Limb (tissue), 2 donors: ENCODE data around the gene CR2.
"Not testable (repeated sequence)": the region's sequence is repeated elsewhere in the genome, so short reads cannot be mapped to it uniquely, and the experiment has no call there.

Experiments used
- DNase-seq, 2 donors: peaks; one replicate each; pipeline ENCODE4 v3.0.0-alpha.2; 2016; ENCODE audit errors: extremely low spot score in 2 of 2

The CR2 gene

DNA sequence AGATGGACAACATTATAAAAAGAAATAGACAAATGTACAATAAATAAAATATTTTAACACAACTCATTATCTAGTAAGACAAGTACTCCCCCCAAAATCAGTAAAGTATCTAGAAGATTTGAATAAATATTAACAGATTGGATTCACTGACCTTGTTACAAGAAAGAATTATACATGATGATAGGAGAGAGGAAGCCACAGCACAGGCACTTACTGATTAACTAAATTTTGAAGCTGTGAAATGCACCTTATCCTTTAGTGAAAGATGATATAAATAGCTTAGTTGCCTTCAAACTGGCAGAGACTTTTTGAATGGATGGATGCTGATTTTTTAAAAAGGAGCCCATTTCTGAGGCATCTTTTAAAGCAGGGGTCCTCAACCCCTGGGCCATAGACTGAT lies 50.3 kb downstream of the CR2 start:
- DNase-seq = no peak

DNA sequence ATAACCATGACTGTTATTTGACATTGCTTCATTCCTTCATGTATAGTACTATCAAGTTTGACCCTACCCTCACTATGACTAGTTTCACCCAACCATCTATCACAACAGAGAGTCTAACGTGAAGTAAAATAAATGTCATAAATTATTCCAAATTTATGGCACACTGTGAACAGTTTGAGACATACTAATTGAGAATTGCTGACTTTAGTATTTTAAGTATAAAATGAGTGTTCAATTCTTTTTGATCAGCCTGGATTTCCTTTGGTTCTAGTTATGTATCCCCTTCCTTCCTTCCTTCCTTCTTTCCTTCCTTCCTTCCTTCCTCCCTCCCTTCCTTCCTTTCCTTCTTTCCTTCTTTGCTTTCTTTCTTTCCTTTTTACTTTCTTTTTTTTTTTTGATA lies 56.3 kb downstream of the CR2 start:
- DNase-seq = no peak

GRCh38 chr1:207514890-207515289 lies 60.8 kb downstream of the CR2 start:
- no peak for DNase-seq

- DNase-seq = no peak
Observed at GRCh38 chr1:207516729-207517128, 62.6 kb downstream of the CR2 start.

GRCh38 chr1:207518608-207519236 lies 64.6 kb downstream of the CR2 start:
- DNase-seq = no peak

- no peak for DNase-seq
Observed at GRCh38 chr1:207519505-207520399, 65.6 kb downstream of the CR2 start.

GRCh38 chr1:207520400-207521345 lies 66.5 kb downstream of the CR2 start:
- DNase-seq = not testable (repeated sequence)

GRCh38 chr1:207525239-207525638 lies 71.1 kb downstream of the CR2 start:
- not testable (repeated sequence) for DNase-seq

- DNase-seq = not testable (repeated sequence)
Observed at GRCh38 chr1:207528401-207528800, 74.3 kb downstream of the CR2 start.

DNA sequence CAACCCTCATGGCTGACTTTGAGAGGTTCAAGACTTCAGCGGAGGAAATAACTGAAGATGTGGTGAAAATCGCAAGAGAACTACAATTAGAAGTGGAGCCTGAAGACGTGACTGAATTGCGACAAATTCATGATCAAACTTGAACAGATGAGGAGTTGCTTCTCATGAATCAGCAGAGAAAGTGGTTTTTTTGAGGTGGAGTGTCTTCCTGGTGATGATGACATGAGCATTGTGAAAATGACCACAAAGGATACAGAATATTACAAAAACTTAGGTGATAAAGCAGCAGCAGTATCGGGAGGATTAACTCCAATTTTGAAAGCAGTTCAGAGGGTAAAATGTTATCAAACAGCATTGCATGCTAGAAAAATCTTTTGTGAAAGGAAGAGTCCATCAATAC lies 82.1 kb downstream of the CR2 start:
- not testable (repeated sequence) for DNase-seq
